ENCODE data around the gene ZNF846.
A peak's percentile ranks its signal among the peaks of the same experiment; 100 is the strongest.

GRCh38 chr19:9768175-9769112, at the start of gene ZNF846:
- TF ChIP-seq JUND (IDR thresholded peaks at IDR 0.05; ENCODE audit: borderline replicate concordance, low read depth, low read length) (peak; percentile 58; the same call in 1 of the 2 replicates), JUND (tag; IDR thresholded peaks at IDR 0.05; ENCODE audit: borderline replicate concordance, low read depth, low read length) (peak; percentile 62; the same call in 1 of the 3 replicates), POLR2A (conservative IDR thresholded peaks at IDR 0.05) (peak; percentile 87), CTCF (IDR thresholded peaks at IDR 0.05 in 2 of 3, conservative IDR thresholded peaks at IDR 0.05 in 1 of 3; ENCODE audit: insufficient read depth in 2 of 3, low read depth in 1 of 3, low read length in 3 of 3) (no peak), CREB1 (IDR thresholded peaks at IDR 0.05) (peak; percentile 81), CREB1 (CRISPR knock-in tag; IDR thresholded peaks at IDR 0.05) (peak; percentile 84)

All from K562 (cell line).